ENCODE results near the gene HTR3E.

DNA sequence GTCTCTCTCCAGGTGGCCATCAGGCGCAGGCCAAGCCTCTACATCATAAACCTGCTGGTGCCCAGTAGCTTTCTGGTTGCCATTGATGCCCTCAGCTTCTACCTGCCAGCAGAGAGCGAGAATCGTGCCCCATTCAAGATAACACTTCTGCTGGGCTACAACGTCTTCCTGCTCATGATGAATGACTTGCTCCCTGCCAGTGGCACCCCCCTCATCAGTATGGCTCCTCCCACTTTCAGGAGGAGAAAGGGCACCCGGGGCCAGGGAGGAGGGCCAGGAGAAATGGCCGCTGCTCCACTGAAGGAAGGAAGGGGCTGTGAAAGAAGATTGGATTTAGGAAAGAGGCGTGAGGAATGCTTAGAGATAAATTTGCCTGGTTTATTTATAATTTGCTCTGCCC lies 37.4 kb upstream of the HTR3E start:
- TF ChIP-seq, protein P1, sequence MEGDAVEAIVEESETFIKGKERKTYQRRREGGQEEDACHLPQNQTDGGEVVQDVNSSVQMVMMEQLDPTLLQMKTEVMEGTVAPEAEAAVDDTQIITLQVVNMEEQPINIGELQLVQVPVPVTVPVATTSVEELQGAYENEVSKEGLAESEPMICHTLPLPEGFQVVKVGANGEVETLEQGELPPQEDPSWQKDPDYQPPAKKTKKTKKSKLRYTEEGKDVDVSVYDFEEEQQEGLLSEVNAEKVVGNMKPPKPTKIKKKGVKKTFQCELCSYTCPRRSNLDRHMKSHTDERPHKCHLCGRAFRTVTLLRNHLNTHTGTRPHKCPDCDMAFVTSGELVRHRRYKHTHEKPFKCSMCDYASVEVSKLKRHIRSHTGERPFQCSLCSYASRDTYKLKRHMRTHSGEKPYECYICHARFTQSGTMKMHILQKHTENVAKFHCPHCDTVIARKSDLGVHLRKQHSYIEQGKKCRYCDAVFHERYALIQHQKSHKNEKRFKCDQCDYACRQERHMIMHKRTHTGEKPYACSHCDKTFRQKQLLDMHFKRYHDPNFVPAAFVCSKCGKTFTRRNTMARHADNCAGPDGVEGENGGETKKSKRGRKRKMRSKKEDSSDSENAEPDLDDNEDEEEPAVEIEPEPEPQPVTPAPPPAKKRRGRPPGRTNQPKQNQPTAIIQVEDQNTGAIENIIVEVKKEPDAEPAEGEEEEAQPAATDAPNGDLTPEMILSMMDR (IDR thresholded peaks at IDR 0.05; ENCODE audit: low read length) = no peak
- no peak for TF ChIP-seq EZH2phosphoT487 (IDR thresholded peaks at IDR 0.05; ENCODE audit: low read length)
